Hepatocyte (in vitro differentiated cells): ENCODE results near the gene FBXO44. TPM values are rescaled to one million over a fixed set of nuclear protein-coding genes. Genes with fewer than 3 reads are reported as not detected.
A peak's percentile ranks its signal among the peaks of the same experiment; 100 is the strongest.
"Not testable (repeated sequence)": the region's sequence is repeated elsewhere in the genome, so short reads cannot be mapped to it uniquely, and the experiment has no call there.

Experiments
- DNase-seq: peaks from one replicate; pipeline ENCODE4 v3.0.0-alpha.2; 2016; ENCODE audit warnings: low spot score
- H2AFZ ChIP-seq: fragments of 200-600 bp; sonication (generic); 2 replicates; pipeline ENCODE4 v1.6.0; 2016; ENCODE audit warnings: antibody characterized with exemption, mild to moderate bottlenecking
- H3K27ac ChIP-seq: fragments of 200-600 bp; sonication (generic); 2 replicates; pipeline ENCODE4 v1.5.1; 2016; ENCODE audit warnings: mild to moderate bottlenecking
- H3K27me3 ChIP-seq: fragments of 200-600 bp; sonication (generic); 2 replicates; pipeline ENCODE4 v1.6.1; 2016
- H3K36me3 ChIP-seq: fragments of 200-600 bp; sonication (generic); replicated peaks from 2 replicates; pipeline ENCODE4 v1.5.1; 2016; ENCODE audit warnings: low read depth; ENCODE audit not compliant: insufficient read depth
- H3K4me1 ChIP-seq: fragments of 200-600 bp; sonication (generic); 2 replicates; pipeline ENCODE4 v1.5.1; 2016; ENCODE audit warnings: mild to moderate bottlenecking, moderate library complexity; ENCODE audit not compliant: insufficient read depth
- H3K4me2 ChIP-seq: fragments of 200-600 bp; sonication (generic); 2 replicates; pipeline ENCODE4 v1.6.0; 2016
- H3K4me3 ChIP-seq: fragments of 200-600 bp; sonication (generic); 2 replicates; pipeline ENCODE4 v1.5.1; 2016; ENCODE audit warnings: mild to moderate bottlenecking
- H3K79me2 ChIP-seq: fragments of 200-600 bp; sonication (generic); 2 replicates; pipeline ENCODE4 v1.6.0; 2017; ENCODE audit warnings: mild to moderate bottlenecking
- H3K9me2 ChIP-seq: fragments of 200-600 bp; sonication (generic); replicated peaks from 2 replicates; pipeline ENCODE4 v1.6.0; 2017; ENCODE audit warnings: mild to moderate bottlenecking; ENCODE audit not compliant: insufficient read depth
- H3K9me3 ChIP-seq: fragments of 200-600 bp; sonication (generic); 2 replicates; pipeline ENCODE4 v1.5.1; 2016; ENCODE audit warnings: low read depth, mild to moderate bottlenecking
- H4K20me1 ChIP-seq: fragments of 200-600 bp; sonication (generic); 2 replicates; pipeline ENCODE4 v1.6.0; 2016; ENCODE audit warnings: mild to moderate bottlenecking; ENCODE audit not compliant: insufficient read depth, poor library complexity, severe bottlenecking
- EZH2 ChIP-seq: fragments of 200-600 bp; sonication (generic); IDR thresholded peaks from 2 replicates; pipeline ENCODE4 v1.6.1; 2016; ENCODE audit warnings: antibody characterized with exemption, mild to moderate bottlenecking, borderline replicate concordance
- EZH2phosphoT487 ChIP-seq: fragments of 200-600 bp; sonication (generic); IDR thresholded peaks from one replicate; pipeline ENCODE4 v1.6.1; 2018; ENCODE audit warnings: antibody characterized with exemption, mild to moderate bottlenecking, low read depth, moderate library complexity; ENCODE audit not compliant: unreplicated experiment, severe bottlenecking
- WGBS: methylation state at CpG from one replicate; pipeline ENCODE4 v1.1.6; 2016; ENCODE audit warnings: low lambda C conversion rate; ENCODE audit errors: missing lambda C conversion rate; 5-methylcytosine and 5-hydroxymethylcytosine counted together
- polyA plus RNA-seq: library from polyadenylated mRNA; unstranded; fragments of >200 nt; fragmentation: Nextera tagmentation; extraction: Ambion mirVana; gene quantifications from 2 replicates; pipeline ENCODE4 v1.2.1, GENCODE V29; 2016
- total RNA-seq: library from RNA; depleted of rRNA; stranded (reverse); fragments of >200 nt; gene quantifications from 2 replicates; pipeline ENCODE4 v1.2.3, GENCODE V29; 2014
- TF ChIP-seq, protein P1 (sequence below): fragments of 200-600 bp; sonication (generic); IDR thresholded peaks from 2 replicates; pipeline ENCODE4 v1.5.1; 2016; ENCODE audit warnings: antibody characterized with exemption, mild to moderate bottlenecking; ENCODE audit not compliant: poor library complexity

Gene FBXO44
- total and polyA plus RNA-seq, 2 experiments from 2014 or later = 24.8 to 41.2 TPM

DNA sequence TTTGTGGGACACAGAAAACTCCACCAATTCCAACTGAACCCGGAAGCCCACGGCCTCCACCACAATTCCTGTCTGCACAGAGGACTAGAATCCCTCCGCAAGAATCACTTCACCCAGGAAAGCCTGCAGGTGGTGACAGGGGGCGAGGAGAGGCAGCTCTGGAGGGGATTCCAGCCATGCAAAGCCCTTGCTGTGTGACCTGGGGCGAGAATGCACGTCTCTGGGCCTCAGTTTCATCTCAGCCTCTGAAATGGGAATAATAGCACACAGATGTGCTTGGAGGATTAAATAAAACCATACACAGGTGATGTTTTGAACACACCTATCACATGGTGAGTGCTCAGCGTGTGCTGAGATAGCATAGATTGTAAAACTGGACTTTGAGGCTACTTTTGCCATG is 14.6 kb upstream of the FBXO44 start:
- Histone ChIP-seq H2AFZ (no peak overlapping the region), H3K9me2 (no peaks in the 10 kb centered on the region), H3K36me3 (no peaks in the 10 kb centered on the region), H3K27me3 (no peaks in the 10 kb centered on the region), H3K4me3 (no peak overlapping the region), H3K9me3 (no peaks in the 10 kb centered on the region), H3K4me2 (no peak overlapping the region), H3K27ac (no peak overlapping the region), H3K79me2 (no peaks in the 10 kb centered on the region), H4K20me1 (no peaks in the 10 kb centered on the region), H3K4me1 (no peaks in the 10 kb centered on the region)
- no peak for DNase-seq
- 81% methylated on average over 7 of the region's 7 CpGs for WGBS
- TF ChIP-seq EZH2phosphoT487 = no peak

DNA sequence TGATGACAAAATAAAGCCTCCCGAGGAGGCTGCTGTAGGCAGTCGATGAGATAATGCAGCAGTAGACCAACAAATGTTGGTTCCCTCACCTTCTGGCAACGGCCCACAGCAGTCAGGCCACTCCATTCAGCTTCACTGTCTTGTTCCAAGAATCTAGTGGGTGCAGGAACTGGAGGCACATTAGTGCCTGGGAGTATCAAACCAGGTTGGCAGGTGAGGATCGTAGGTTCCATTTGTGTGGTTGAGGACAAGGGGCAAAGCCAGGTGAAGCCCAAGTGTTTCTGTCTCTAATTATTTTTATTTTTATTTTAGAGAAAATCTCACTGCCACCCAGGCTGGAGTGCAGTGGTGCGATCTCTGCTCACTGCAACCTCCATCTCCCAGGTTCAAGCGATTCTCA is 13.7 kb upstream of the FBXO44 start:
- WGBS = 84% methylated on average over 6 of the region's 6 CpGs
- no peak overlapping the region for H2AFZ ChIP-seq
- H3K79me2 ChIP-seq = no peaks in the 10 kb centered on the region
- H3K9me3 ChIP-seq = no peaks in the 10 kb centered on the region
- DNase-seq = no peak
- H3K27ac ChIP-seq = no peak overlapping the region
- TF ChIP-seq EZH2phosphoT487 (no peak), EZH2 (no peak)
- TF ChIP-seq, protein P1, sequence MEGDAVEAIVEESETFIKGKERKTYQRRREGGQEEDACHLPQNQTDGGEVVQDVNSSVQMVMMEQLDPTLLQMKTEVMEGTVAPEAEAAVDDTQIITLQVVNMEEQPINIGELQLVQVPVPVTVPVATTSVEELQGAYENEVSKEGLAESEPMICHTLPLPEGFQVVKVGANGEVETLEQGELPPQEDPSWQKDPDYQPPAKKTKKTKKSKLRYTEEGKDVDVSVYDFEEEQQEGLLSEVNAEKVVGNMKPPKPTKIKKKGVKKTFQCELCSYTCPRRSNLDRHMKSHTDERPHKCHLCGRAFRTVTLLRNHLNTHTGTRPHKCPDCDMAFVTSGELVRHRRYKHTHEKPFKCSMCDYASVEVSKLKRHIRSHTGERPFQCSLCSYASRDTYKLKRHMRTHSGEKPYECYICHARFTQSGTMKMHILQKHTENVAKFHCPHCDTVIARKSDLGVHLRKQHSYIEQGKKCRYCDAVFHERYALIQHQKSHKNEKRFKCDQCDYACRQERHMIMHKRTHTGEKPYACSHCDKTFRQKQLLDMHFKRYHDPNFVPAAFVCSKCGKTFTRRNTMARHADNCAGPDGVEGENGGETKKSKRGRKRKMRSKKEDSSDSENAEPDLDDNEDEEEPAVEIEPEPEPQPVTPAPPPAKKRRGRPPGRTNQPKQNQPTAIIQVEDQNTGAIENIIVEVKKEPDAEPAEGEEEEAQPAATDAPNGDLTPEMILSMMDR = no peak
- H3K4me1 ChIP-seq = no peaks in the 10 kb centered on the region
- no peaks in the 10 kb centered on the region for H3K9me2 ChIP-seq
- no peak overlapping the region for H3K4me3 ChIP-seq
- no peaks in the 10 kb centered on the region for H3K36me3 ChIP-seq
- no peaks in the 10 kb centered on the region for H4K20me1 ChIP-seq
- H3K27me3 ChIP-seq = no peaks in the 10 kb centered on the region
- H3K4me2 ChIP-seq = no peak overlapping the region

DNA sequence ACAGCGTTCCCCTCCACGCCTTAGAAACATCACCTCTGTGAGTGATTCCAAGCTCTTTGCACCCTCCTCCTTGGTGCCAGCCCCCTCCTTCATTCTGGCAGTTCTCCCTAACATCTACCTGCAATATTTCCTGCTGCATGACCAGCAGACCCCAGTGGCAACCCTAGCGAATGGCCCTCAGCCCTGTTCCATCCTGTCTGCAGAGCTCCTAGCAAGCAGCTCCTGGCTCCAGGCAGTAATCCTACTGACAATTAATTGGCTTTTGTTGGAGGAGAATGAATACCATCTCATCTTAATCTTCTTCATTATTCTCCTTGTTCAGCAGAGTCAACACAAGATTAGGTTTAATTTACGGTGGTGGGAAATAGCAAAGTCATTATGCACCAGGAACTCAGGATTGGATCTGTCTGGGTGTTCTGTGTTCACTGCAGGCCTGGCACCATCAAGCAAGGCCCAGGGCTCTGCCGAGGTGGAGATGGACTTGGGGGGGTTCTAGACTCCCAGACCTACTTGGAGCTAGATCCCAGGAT is 12.8 kb upstream of the FBXO44 start:
- no peaks in the 10 kb centered on the region for H3K27me3 ChIP-seq
- 70% methylated on average over 5 of the region's 5 CpGs for WGBS

DNA sequence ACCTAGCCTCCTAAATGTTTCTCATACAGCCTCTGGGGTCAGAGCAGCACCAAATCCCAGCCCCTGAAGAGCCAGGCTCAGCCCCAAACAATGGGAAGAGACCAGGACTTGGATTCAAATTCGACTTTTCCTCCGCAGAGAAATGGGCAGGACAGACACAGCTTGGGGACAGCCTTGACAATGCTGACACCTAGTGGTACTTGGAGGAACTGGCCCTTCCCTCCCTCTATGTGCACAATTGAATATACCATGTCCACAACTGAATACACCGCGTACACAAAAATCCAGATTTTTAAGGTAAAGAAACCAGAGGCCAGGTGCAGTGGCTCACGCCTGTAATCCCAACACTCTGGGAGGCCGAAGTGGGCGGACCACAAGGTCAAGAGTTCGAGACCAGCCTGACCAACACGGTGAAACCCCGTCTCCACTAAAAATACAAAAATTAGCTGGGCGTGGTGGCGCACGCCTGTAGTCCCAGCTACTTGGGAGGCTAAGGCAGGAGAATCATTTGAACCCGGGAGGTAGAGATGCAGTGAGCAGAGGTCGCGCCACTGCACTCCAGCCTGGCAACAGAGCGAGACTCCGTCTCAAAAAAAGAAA is 12.2 kb upstream of the FBXO44 start:
- not testable (repeated sequence) for H2AFZ ChIP-seq, H4K20me1 ChIP-seq, H3K27me3 ChIP-seq, H3K79me2 ChIP-seq, H3K4me1 ChIP-seq, H3K27ac ChIP-seq, H3K36me3 ChIP-seq, H3K4me3 ChIP-seq, H3K9me2 ChIP-seq, H3K4me2 ChIP-seq, H3K9me3 ChIP-seq
- TF ChIP-seq, protein P1 = peak; percentile 92
- WGBS = 60% methylated on average over 18 of the region's 18 CpGs
- DNase-seq = peak; percentile 79

More for the DNA sequence above, 12.8 kb upstream of the FBXO44 start:
- Histone ChIP-seq H3K79me2 (no peaks in the 10 kb centered on the region), H3K4me2 (no peak overlapping the region), H3K9me3 (no peaks in the 10 kb centered on the region), H3K36me3 (no peaks in the 10 kb centered on the region), H3K9me2 (no peaks in the 10 kb centered on the region), H2AFZ (no peak overlapping the region), H4K20me1 (no peaks in the 10 kb centered on the region), H3K27ac (no peak overlapping the region), H3K4me3 (no peak overlapping the region), H3K4me1 (no peaks in the 10 kb centered on the region)
- no peak for TF ChIP-seq EZH2phosphoT487
- TF ChIP-seq, protein P1 = no peak
- TF ChIP-seq EZH2 = no peak
- DNase-seq = no peak
